ENCODE measurements around the gene PAPPA2.

GRCh38 chr1:176521211-176521610 lies 58.2 kb downstream of the PAPPA2 start:
- no peak for TF ChIP-seq CTCF (IDR thresholded peaks at IDR 0.05)
- TF ChIP-seq POLR2A (IDR thresholded peaks at IDR 0.05) = no peak

All from right lobe of liver (tissue), 4 donors.